HCT116 (cell line): ENCODE results near the gene PINK1. TPM values are rescaled to one million over a fixed set of nuclear protein-coding genes. Genes with fewer than 3 reads are reported as not detected.

Source experiments
- ATAC-seq: fragments of 200-7000 bp; cut with Tn5 transposase; 2 replicates; pipeline ENCODE4 v1.9.1; 2020; ENCODE audit warnings: mild to moderate bottlenecking, moderate library complexity
- BruUV-seq: library from RNA; stranded (reverse); fragments of 400-500 nt; replicated peaks from 2 replicates; lab custom pipeline; 2021; lab: Mats Ljungman, UMichigan
- CTCF ChIA-PET: fragments of 300-600 bp; sonication (Branson Sonifier 250); formaldehyde crosslinking; loops from one replicate; lab custom pipeline; 2021; ENCODE audit warnings: antibody characterized with exemption; lab: Charles Lee
- POLR2A ChIA-PET: fragments of 300-600, 350-600 bp; sonication (Branson Sonifier 250); formaldehyde crosslinking; loops from one replicate; lab custom pipeline; 2021; ENCODE audit warnings: antibody characterized with exemption; lab: Charles Lee
- RAD21 ChIA-PET, 2 experiments: fragments of 300-600 bp; sonication (Branson Sonifier 250); formaldehyde crosslinking; loops; one replicate each; lab custom pipeline; 2023; ENCODE audit warnings: low total read pairs in 2 of 2; ENCODE audit not compliant: uncharacterized antibody in 2 of 2, unreplicated experiment in 2 of 2, low non-redundant PET in 1 of 2; lab: Charles Lee
- DNase-seq: peaks from one replicate; pipeline ENCODE4 v3.0.0-alpha.2; 2010; ENCODE audit warnings: low read depth, low spot score
- H2AFZ ChIP-seq: fragments of 200-600 bp; shearing (Covaris generic), sonication (generic); 2 replicates; pipeline ENCODE4 v1.6.1; 2017; ENCODE audit warnings: low read depth, mixed run types, mixed read lengths, antibody characterized with exemption, low read length; ENCODE audit not compliant: poor library complexity, severe bottlenecking
- H3K27ac ChIP-seq: 2 replicates; pipeline ENCODE4 v1.5.1; 2012; ENCODE audit warnings: low read depth, low read length
- H3K27me3 ChIP-seq: fragments of 200-600 bp; sonication (generic); 2 replicates; pipeline ENCODE4 v1.6.1; 2016; ENCODE audit warnings: mixed run types, low read length, mixed read lengths; ENCODE audit not compliant: insufficient read depth
- H3K36me3 ChIP-seq, 2 experiments: fragments of 200-500 bp in 1 of 2; fragments of 200-600 bp in 1 of 2; sonication (Bioruptor generic) in 1 of 2; sonication (generic) in 1 of 2; 2 replicates each; pipeline versions ENCODE4 v1.5.1 to v1.6.1; 2014 to 2016; ENCODE audit warnings: low read length in 2 of 2, inconsistent platforms in 1 of 2, mixed read lengths in 1 of 2, mixed run types in 1 of 2; ENCODE audit not compliant: insufficient read depth in 2 of 2, control insufficient read depth in 1 of 2
- H3K4me1 ChIP-seq, 2 experiments: fragments of 200-600 bp in 1 of 2; sonication (generic) in 1 of 2; 2 replicates each; pipeline versions ENCODE4 v1.5.1 to v1.6.1; 2012 to 2017; ENCODE audit warnings: low read length in 2 of 2, inconsistent platforms in 1 of 2, mild to moderate bottlenecking in 1 of 2, mixed read lengths in 1 of 2, mixed run types in 1 of 2, moderate library complexity in 1 of 2; ENCODE audit not compliant: insufficient read depth in 2 of 2, control insufficient read depth in 1 of 2
- H3K4me2 ChIP-seq: fragments of 200-600 bp; sonication (generic); 2 replicates; pipeline ENCODE4 v1.6.1; 2017; ENCODE audit warnings: mixed run types, low read length, mixed read lengths
- H3K4me3 ChIP-seq, 2 experiments: fragments of 200-600 bp in 1 of 2; sonication (generic) in 1 of 2; replicated peaks in 1 of 2; 2 replicates each; pipeline ENCODE4 v1.5.1; 2011 to 2016; ENCODE audit warnings: low read length in 2 of 2, control low read depth in 1 of 2, low read depth in 1 of 2, mild to moderate bottlenecking in 1 of 2, mixed read lengths in 1 of 2, mixed run types in 1 of 2
- H3K79me2 ChIP-seq: fragments of 200-600 bp; sonication (generic); 2 replicates; pipeline ENCODE4 v1.6.1; 2017; ENCODE audit warnings: mild to moderate bottlenecking, mixed run types, low read length, moderate library complexity, mixed read lengths; ENCODE audit not compliant: insufficient read depth
- H3K9ac ChIP-seq: fragments of 200-600 bp; sonication (generic); 2 replicates; pipeline ENCODE4 v1.6.1; 2016; ENCODE audit warnings: low read length, mixed read lengths
- H3K9me2 ChIP-seq: fragments of 200-600 bp; sonication (generic), shearing (Covaris generic); 2 replicates; pipeline ENCODE4 v1.6.1; 2017; ENCODE audit warnings: mixed run types, mild to moderate bottlenecking, moderate library complexity; ENCODE audit not compliant: insufficient read depth
- H3K9me3 ChIP-seq, 2 experiments: fragments of 200-500 bp in 1 of 2; fragments of 200-600 bp in 1 of 2; sonication (Bioruptor generic) in 1 of 2; sonication (generic) in 1 of 2; 2 replicates each; pipeline ENCODE4 v1.6.1; 2014 to 2017; ENCODE audit warnings: low read length in 2 of 2, mixed read lengths in 2 of 2, inconsistent platforms in 1 of 2, low read depth in 1 of 2, mild to moderate bottlenecking in 1 of 2, mixed run types in 1 of 2, moderate library complexity in 1 of 2; ENCODE audit not compliant: control insufficient read depth in 1 of 2, insufficient read depth in 1 of 2
- H4K20me1 ChIP-seq: fragments of 200-600 bp; sonication (generic), shearing (Covaris generic); 2 replicates; pipeline ENCODE4 v1.6.1; 2017; ENCODE audit warnings: mixed run types, mild to moderate bottlenecking, moderate library complexity; ENCODE audit not compliant: insufficient read depth
- CTCF ChIP-seq, 3 experiments: fragments of 200-600 bp in 1 of 3; sonication (generic) in 1 of 3; IDR thresholded peaks in 2 of 3; conservative IDR thresholded peaks in 1 of 3; 2 replicates each; pipeline ENCODE4 v1.5.1; 2012 to 2017; ENCODE audit warnings: low read depth in 2 of 3, low read length in 2 of 3, antibody characterized with exemption in 1 of 3, borderline replicate concordance in 1 of 3, control low read depth in 1 of 3, mild to moderate bottlenecking in 1 of 3, mixed read lengths in 1 of 3, mixed run types in 1 of 3, moderate library complexity in 1 of 3; ENCODE audit not compliant: insufficient read depth in 1 of 3
- EGR1 ChIP-seq: IDR thresholded peaks from 2 replicates; pipeline ENCODE4 v1.6.1; 2012; ENCODE audit warnings: low read depth
- EZH2 ChIP-seq: fragments of 200-600 bp; sonication (generic); IDR thresholded peaks from 2 replicates; pipeline ENCODE4 v1.6.1; 2017; ENCODE audit warnings: antibody characterized with exemption, mixed run types
- FOSL1 ChIP-seq: IDR thresholded peaks from 2 replicates; pipeline ENCODE4 v1.6.1; 2012; ENCODE audit warnings: low read depth
- JUND ChIP-seq: IDR thresholded peaks from 2 replicates; pipeline ENCODE4 v1.6.1; 2012
- MAX ChIP-seq: IDR thresholded peaks from 2 replicates; pipeline ENCODE4 v1.6.1; 2012
- SIN3A ChIP-seq: IDR thresholded peaks from 2 replicates; pipeline ENCODE4 v1.6.1; 2012; ENCODE audit warnings: low read depth
- SP1 ChIP-seq: IDR thresholded peaks from 2 replicates; pipeline ENCODE4 v1.6.1; 2012; ENCODE audit warnings: low read depth
- YY1 ChIP-seq: IDR thresholded peaks from 2 replicates; pipeline ENCODE4 v1.6.1; 2011; ENCODE audit warnings: low read length, low read depth, moderate library complexity, mild to moderate bottlenecking; ENCODE audit not compliant: insufficient replicate concordance; ENCODE audit errors: extremely low read depth
- ZBTB33 ChIP-seq: IDR thresholded peaks from 2 replicates; pipeline ENCODE4 v1.6.1; 2011; ENCODE audit warnings: mild to moderate bottlenecking, low read length, moderate library complexity; ENCODE audit not compliant: insufficient replicate concordance; ENCODE audit errors: extremely low read depth
- intact Hi-C: fragments of 100-400 bp; cut with micrococcal nuclease; formaldehyde crosslinking; loops from 2 replicates; pipeline ENCODE4 v1.10.0; 2022
- total RNA-seq: library from RNA; stranded (reverse); gene quantifications from one replicate; pipeline ENCODE4 v1.2.1, GENCODE V29; 2021; ENCODE audit not compliant: unreplicated experiment

PINK1 gene
- total RNA-seq, 1 experiment from 2014 or later: 29.4 TPM

- no peaks in the 10 kb centered on the region for H3K9me2 ChIP-seq
- no peak overlapping the region for H2AFZ ChIP-seq
- H3K27ac ChIP-seq: no peak overlapping the region
- no peaks in the 10 kb centered on the region for H3K27me3 ChIP-seq
- H3K79me2 ChIP-seq: no peaks in the 10 kb centered on the region
- H3K4me1 ChIP-seq: peaks cover 17 to 53% of the 10 kb centered on the region in 2 experiments
- ChIA-PET CTCF (interaction anchor here (0.7 kb wide), 1 partner anchor 35 kb away, joined by 5 read pairs; no protein-coding TSS in a partner anchor), RAD21 (interaction anchor here in 1 of 2 experiments (0.6 kb wide), 1 partner anchor 41 kb away, joined by 4 read pairs; no protein-coding TSS in a partner anchor)
- intact Hi-C loops: no loop called here
- DNase-seq: no peak
- no peaks in the 10 kb centered on the region for H3K36me3 ChIP-seq
- no peak overlapping the region for H3K4me3 ChIP-seq
- no peak for ATAC-seq
- no TSS peak for BruUV-seq
- peak overlapping the region; percentile 7; the same call in 1 of the 2 replicates for H3K4me2 ChIP-seq
- H3K9ac ChIP-seq: no peak overlapping the region
- no peak for TF ChIP-seq EGR1
- TF ChIP-seq MAX: no peak
- TF ChIP-seq EZH2: no peak
- no peak for TF ChIP-seq CTCF (IDR thresholded peaks at IDR 0.05 in 2 of 3, conservative IDR thresholded peaks at IDR 0.05 in 1 of 3; ENCODE audit: borderline replicate concordance in 1 of 3, insufficient read depth in 1 of 3, low read depth in 2 of 3, low read length in 2 of 3)
- no peak for TF ChIP-seq ZBTB33
- peak; percentile 49; the same call in 1 of the 2 replicates for TF ChIP-seq SIN3A
- TF ChIP-seq FOSL1: no peak
- TF ChIP-seq SP1: 0 out of 2 replicates have a peak, but pooled peaks have one; percentile 24
- 0 out of 2 replicates have a peak, but pooled peaks have one; percentile 14 for TF ChIP-seq JUND
- no peak for TF ChIP-seq YY1
- TF ChIP-seq, all 23 proteins: peak for 3
- POLR2A ChIA-PET: interaction anchor here (2.1 kb wide), 1 partner anchor 13 kb away, joined by 6 read pairs; the partner anchor contains the start of gene CDA
- H3K9me3 ChIP-seq: no peaks in the 10 kb centered on the region; a peak in 1 of 4 replicates
- H4K20me1 ChIP-seq: no peaks in the 10 kb centered on the region
Observed at GRCh38 chr1:20601129-20601825, 32.0 kb upstream of the PINK1 start.
